Measurements from ENCODE around the gene LMBRD2. TPM values are rescaled to one million over a fixed set of nuclear protein-coding genes. Genes with fewer than 3 reads are reported as not detected.

The LMBRD2 gene
- total RNA-seq, 1 experiment from 2014 or later = 5.6 TPM

GRCh38 chr5:36151434-36152323 is at the start of gene LMBRD2, which contains the start of gene SKP2 (continued):
- TF ChIP-seq HMGXB4 (CRISPR knock-in tag; IDR thresholded peaks at IDR 0.05) = peak; percentile 32; the same call in 1 of the 2 replicates
- TF ChIP-seq GRHL2 (CRISPR knock-in tag; IDR thresholded peaks at IDR 0.05; ENCODE audit: insufficient replicate concordance, severe bottlenecking) = no peak
- TF ChIP-seq HMGA2 (CRISPR knock-in tag; IDR thresholded peaks at IDR 0.05) = no peak
- peak; percentile 21; the same call in 1 of the 2 replicates for TF ChIP-seq FOXP1 (CRISPR knock-in tag; IDR thresholded peaks at IDR 0.05; ENCODE audit: borderline replicate concordance)
- peak; percentile 75; the same call in 1 of the 2 replicates for TF ChIP-seq MYBL2 (CRISPR knock-in tag; IDR thresholded peaks at IDR 0.05)
- no peak for TF ChIP-seq IRF1 (CRISPR knock-in tag; IDR thresholded peaks at IDR 0.05)
- peak; percentile 54 for TF ChIP-seq TEAD1 (CRISPR knock-in tag; IDR thresholded peaks at IDR 0.05)
- no peak for TF ChIP-seq CBFB (CRISPR knock-in tag; IDR thresholded peaks at IDR 0.05; ENCODE audit: low read depth)
- TF ChIP-seq SP1 (CRISPR knock-in tag; conservative IDR thresholded peaks at IDR 0.05) = peak; percentile 86
- no peak for TF ChIP-seq ERG (CRISPR knock-in tag; IDR thresholded peaks at IDR 0.05)
- TF ChIP-seq ZBTB21 (CRISPR knock-in tag; IDR thresholded peaks at IDR 0.05; ENCODE audit: borderline replicate concordance) = no peak
- TF ChIP-seq ZNF317 (CRISPR knock-in tag; IDR thresholded peaks at IDR 0.05; ENCODE audit: borderline replicate concordance, low read depth) = no peak
- no peak for TF ChIP-seq RELA (CRISPR knock-in tag; IDR thresholded peaks at IDR 0.05; ENCODE audit: borderline replicate concordance)
- no peak for TF ChIP-seq E2F1 (CRISPR knock-in tag; IDR thresholded peaks at IDR 0.05)
- TF ChIP-seq AFF4 (CRISPR knock-in tag; IDR thresholded peaks at IDR 0.05; ENCODE audit: borderline replicate concordance) = no peak
- TF ChIP-seq NFYB (CRISPR knock-in tag; conservative IDR thresholded peaks at IDR 0.05; ENCODE audit: low read depth) = no peak
- TF ChIP-seq ZNF671 (CRISPR knock-in tag; IDR thresholded peaks at IDR 0.05) = no peak
- TF ChIP-seq ZNF425 (CRISPR knock-in tag; conservative IDR thresholded peaks at IDR 0.05) = no peak
- TF ChIP-seq FOXJ3 (CRISPR knock-in tag; IDR thresholded peaks at IDR 0.05; ENCODE audit: borderline replicate concordance) = no peak
- no peak for TF ChIP-seq ZMAT4 (CRISPR knock-in tag; IDR thresholded peaks at IDR 0.05)
- TF ChIP-seq PRRX2 (CRISPR knock-in tag; IDR thresholded peaks at IDR 0.05) = no peak
- no peak for TF ChIP-seq EMX1 (CRISPR knock-in tag; IDR thresholded peaks at IDR 0.05)
- no peak for TF ChIP-seq MXD4 (CRISPR knock-in tag; IDR thresholded peaks at IDR 0.05; ENCODE audit: borderline replicate concordance)
- TF ChIP-seq SOX15 (CRISPR knock-in tag; IDR thresholded peaks at IDR 0.05) = no peak
- TF ChIP-seq GTF2I (CRISPR knock-in tag; conservative IDR thresholded peaks at IDR 0.05) = no peak
- no peak for TF ChIP-seq JAZF1 (CRISPR knock-in tag; IDR thresholded peaks at IDR 0.05)
- no peak for TF ChIP-seq ZNF138 (CRISPR knock-in tag; conservative IDR thresholded peaks at IDR 0.05)
- no peak for TF ChIP-seq TP53 (CRISPR knock-in tag; IDR thresholded peaks at IDR 0.05)

All from WTC11 (cell line).